NCI-H2171 (cell line): Measurements from ENCODE around the gene PSMA6.
"Not testable (repeated sequence)": the region's sequence is repeated elsewhere in the genome, so short reads cannot be mapped to it uniquely, and the experiment has no call there.

ENCODE experiments used
- DNase-seq: peaks from one replicate; lab custom pipeline; 2025; lab: John Stamatoyannopoulos, UW

The PSMA6 gene

DNA sequence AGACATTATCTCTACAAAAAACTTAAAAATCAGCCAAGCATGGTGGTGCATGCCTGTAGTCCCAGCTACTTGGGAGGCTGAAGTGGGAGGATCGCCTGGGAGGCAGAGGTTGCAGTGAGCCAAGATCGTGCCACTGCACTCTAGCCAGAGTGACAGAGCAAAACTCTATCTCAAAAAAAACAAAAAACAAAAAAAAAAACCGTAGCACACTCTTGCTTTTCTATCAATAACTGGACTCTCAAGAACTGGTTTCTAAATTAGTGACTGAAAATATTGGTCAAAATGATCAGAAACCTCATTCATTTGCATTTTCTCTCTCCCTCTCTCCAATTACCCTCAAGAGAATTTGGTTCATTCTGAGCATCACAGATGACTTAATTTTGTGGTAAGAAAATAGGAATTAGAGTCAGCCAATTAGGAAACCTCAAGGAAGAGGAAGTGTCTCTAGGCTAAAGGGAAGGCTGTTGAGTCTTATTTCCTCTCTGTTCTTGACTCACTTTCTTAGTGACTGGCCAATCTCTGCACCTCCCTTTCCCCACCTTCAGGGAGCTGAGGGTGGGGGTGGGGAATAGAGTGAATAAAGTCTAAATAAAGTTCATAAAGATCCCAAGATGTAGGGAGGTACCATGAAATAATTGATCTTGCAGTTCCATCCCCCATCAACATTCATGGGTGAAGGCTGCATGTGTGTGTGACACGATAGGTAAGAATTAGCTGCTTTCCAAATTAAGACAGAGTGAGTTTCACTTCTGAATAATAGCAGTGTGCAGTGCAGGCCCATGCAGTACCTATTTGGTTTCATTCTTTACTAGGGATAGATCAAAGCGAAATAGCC is 6.8 kb upstream of the PSMA6 start:
- no peak for DNase-seq

DNA sequence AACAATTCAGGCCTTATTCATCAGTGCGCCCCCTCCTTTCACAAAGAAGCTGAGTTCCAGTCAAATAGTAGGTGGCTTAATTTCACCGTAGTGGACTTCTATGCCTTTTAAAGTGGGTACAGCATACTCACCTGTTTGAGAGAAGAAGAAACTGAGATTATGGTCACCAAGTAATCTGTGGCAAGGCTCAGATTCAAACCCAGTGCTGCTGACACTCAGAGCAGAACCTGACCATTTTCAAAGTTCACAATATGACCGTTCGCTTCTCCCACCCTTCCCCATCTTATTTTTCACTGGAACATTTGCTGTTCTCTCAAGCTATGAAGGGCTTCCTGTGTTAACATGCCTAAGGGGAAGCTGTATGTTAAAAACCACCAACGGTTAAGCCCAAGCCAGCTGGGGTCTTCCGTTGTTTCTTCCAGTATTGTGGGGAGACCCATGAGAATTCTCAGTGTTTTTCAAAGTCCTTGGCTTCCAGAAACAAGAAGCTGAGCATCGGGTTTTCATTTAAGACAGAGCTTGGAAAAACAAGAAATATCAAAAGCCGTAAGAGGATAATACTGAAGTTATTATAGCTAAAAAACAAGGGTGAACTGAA is 6.1 kb upstream of the PSMA6 start:
- no peak for DNase-seq

DNA sequence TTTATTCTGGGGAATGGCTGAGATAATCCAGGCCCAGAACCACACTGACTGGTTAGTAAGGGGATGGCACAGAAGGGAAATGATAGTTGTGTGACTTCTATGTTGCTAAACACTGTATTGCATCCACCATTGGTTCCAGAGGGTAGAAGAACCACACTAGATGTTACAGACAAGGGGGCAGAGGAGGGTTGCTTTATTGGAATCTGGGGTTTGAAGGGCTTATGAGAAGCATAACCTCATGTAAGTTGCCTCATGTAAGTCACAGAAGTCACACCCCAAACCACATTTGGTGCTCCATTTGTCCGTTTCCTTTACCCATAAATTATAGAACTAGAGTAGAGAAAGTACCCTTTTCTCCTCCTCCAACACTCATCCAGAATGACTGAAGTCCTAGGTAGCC is 5.5 kb upstream of the PSMA6 start:
- no peak for DNase-seq

DNA sequence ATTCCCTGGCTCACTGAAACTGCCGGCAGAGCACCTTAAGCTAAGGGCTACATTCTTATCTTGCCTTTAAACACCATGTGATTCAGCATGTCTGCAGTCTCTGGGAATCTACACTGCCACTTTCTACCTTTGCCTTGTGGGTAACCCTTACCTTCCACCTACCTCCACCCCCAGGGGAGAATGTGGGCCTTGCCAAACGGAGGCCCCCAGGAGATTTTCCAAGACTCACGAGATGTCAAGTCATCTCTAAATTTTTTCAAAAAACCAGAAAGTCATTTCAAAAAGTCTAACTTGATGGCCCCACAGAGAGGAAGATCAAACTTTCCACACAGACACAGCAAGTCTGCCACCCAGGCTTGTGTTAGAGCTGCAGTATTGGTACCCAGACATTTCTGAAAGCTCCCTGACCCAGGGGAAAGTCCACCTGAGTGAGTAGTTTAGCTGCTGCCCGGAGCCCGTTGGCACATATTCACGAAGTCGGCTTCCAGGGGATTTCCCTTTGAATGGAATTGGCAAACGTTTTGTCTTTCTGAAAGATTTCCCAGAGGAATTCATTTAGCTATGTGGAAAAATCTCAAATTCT is 4.7 kb upstream of the PSMA6 start:
- DNase-seq: no peak

DNA sequence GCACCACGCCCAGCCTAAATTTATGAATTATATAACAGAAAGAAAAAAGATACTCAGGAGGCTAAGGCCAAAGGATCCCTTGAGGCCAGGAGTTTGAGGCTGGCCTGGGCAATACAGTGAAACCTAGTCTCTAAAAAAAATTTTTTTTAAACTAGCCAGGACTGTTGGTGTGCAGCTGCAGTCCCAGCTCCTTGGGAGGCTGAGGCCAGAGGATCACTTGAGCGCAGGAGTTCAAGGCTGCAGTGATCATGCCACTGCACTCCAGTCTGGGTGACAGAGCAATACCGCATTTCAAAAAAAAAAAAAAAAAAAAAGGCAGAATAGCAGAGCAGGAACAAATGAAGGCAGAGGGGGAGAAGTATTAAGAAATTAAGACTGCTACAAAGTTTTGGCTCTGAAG is 2.6 kb upstream of the PSMA6 start:
- DNase-seq: no peak

DNA sequence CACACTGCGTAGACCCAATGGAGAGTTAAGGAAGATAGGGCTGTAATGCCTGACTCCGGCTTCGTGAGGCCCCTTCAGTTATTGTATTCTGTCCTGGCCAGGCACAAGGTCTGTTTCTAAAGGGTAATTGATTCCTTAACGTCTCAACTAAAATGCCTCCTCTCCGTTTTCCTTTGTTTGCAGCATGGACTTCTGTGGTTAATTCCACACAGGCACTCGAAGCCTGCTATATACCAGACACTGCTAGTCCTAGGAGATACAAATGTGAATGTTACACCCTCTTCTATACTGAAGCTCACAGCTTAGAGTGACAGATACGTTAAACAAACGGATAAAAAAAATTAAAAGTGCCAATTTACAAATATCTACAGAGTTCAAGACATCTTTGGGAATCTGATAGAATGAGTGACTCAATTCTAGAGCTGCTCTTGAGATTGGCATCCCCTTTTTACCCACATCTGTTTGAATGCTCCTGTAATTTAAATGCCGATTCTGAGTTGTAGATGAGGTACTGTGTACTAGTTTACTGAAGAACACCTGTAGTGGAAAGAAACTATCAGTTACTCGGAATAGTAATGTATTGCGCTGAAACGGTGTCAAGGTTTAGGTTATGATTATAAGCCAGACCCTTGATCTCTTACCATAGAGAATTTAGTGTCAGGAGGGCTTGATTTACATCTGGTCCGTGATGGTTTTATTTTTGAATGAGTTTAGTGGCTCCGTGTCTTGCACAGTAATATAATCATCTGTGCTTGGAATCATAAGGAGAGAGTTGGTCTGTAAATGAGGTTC is 784 bp downstream of the PSMA6 start:
- no peak for DNase-seq

DNA sequence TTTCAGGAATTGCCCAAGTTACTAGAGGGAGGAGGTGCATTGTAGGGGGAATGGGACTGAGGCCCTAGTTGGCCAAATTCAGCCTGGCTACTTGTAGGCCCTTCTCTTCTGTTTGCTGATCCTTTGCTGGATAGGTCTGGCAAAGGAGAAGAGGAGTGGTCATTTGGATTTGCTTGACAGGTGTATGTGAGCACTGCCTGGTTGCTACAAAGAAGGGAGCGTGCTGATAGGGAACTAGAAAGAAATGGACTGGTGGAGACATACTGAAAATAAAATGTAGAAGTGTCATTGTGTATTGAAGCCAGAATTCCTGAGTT is 3.6 kb downstream of the PSMA6 start:
- no peak for DNase-seq

DNA sequence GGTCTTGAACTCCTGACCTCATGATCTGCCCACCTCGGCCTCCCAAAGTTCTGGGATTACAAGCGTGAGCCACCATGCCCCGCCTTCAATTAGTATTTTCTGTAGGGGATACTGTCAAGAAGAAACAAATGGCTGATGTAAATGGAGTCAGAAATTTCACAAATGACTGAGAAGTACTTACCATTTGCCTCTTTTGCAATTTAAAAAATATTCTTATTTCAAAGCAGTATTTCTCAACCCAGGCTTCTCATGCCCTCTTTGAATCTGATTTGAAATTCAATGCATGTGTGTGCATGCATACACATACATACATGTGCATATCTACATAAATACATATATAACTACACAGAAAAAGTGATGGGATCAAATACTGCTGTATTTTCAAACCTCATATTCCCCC is 4.4 kb downstream of the PSMA6 start:
- DNase-seq: no peak

DNA sequence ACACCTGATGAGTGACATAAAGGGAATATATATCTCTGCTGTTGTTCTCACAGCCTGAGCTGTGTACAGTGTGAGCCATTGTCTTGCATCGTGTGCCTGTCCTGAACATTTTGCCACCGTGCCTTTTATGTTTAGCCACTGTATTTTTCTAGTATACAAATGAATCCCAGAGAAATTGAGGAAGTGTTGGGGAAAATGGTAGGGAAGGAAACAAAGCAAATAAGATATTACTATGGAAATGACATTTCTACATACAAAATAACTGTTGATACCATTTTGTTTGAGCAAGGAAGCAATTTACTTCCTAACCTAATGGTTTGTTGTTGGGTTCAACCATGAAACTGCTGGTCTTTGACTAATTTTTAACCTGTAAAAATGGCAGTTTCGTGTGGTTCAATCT is 5.5 kb downstream of the PSMA6 start:
- no peak for DNase-seq

DNA sequence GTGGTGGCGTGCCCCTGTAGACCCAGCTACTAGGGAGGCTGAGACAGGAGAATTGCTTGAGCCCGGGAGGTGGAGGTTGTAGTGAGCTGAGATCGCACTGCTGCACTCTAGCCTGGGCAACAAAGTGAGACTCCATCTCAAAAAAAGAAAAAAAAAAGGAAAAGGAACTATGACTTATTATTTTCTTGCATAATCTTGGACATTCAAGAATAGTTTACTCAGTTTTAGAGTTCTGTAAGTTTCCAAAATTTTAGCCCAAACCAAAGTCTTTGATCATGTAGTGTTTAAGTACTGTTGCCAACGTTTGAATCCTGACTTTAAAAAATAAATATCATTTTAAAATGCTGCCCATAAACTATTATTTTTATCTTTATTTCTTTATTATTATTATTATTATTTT is 6.2 kb downstream of the PSMA6 start:
- DNase-seq: no peak

DNA sequence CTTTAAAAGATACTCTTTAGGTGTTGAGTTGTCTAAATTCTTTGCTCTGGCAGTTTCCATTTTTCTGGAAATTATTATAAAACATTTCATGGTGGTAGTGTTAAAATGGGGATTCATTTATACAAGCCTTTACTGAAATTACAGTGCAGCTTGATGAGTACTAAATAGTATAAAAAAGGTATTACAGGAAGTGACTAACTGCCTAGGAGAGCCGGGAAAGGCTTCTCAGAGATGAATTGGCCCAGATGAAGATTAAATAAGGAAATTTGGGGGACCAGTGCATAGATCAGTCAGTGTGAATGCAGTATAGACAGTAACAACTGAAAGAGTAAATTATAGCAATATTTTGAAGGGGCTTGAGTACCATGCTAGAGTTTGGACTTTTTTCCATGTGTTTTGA is 7.5 kb downstream of the PSMA6 start:
- DNase-seq: no peak

DNA sequence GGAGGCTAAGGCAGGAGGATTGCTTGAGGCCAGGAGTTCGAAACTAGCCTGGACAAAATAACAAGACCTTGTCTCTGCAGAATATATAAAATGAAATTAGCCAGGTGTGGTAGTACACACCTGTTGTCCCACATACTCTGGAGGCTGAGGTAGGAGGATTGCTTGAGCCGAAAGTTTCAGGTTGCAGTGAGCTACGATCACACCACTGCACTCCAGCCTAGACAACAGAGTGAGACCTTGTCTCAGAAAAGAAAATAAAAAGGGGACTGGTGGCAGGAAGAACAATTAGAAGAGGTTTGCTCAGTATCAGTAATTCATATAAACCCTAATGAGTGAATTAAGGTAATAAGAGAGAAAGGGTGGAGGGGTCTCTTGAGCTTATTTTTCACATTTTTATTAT is 8.0 kb downstream of the PSMA6 start:
- no peak for DNase-seq

DNA sequence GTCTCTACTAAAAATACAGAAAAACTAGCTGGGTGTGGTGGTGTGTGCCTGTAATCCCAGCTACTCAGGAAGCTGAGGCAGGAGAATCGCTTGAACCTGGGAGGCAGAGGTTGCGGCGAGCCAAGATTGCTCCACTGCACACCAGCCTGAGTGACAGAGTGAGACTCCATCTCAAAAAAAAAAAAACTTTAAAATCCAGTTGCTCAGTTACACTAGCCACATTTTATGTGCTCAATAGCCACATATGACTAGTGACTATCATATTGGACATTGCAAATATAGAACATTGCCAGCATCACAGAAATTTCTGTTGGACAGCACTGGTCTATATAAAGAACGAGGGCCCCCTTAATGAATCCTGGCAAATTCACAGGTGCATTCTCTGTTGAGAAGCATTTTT is 9.2 kb downstream of the PSMA6 start:
- DNase-seq: not testable (repeated sequence)

DNA sequence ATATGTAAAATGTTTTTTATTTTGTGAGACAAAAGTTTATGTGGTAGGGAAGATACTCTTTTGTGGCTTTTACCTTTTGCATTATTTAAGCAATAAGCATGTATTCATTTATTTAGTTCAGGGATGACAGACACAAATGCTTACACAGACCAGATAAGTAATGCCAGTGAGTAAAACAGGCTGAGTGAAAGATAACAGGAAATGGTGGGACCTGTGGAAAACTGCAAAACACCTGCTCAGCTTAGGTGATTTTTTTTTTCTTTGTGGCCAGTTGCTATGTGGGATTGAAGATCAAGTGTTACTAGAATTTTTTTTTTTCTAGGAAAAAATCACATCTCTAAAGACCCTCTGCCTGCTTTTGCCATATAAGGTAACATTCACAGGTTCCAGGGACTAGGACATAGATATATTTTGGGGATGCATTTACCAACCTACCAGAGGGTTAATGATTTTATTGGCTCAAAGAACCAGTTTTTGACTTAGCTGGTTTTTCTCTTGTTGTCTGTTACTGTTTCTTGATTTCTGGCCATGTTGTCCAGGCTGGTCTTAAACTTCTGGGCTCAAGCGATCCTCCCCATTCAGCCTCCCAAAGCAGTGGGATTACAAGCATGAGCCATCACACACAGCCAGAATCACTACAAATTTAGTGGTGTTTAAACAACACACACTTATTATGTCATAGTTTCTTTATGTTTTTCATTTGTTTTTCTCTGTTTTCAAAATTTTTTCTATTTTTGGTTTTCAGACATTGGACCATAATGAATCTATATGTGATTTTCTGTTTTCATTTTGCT is 9.8 kb downstream of the PSMA6 start:
- no peak for DNase-seq

DNA sequence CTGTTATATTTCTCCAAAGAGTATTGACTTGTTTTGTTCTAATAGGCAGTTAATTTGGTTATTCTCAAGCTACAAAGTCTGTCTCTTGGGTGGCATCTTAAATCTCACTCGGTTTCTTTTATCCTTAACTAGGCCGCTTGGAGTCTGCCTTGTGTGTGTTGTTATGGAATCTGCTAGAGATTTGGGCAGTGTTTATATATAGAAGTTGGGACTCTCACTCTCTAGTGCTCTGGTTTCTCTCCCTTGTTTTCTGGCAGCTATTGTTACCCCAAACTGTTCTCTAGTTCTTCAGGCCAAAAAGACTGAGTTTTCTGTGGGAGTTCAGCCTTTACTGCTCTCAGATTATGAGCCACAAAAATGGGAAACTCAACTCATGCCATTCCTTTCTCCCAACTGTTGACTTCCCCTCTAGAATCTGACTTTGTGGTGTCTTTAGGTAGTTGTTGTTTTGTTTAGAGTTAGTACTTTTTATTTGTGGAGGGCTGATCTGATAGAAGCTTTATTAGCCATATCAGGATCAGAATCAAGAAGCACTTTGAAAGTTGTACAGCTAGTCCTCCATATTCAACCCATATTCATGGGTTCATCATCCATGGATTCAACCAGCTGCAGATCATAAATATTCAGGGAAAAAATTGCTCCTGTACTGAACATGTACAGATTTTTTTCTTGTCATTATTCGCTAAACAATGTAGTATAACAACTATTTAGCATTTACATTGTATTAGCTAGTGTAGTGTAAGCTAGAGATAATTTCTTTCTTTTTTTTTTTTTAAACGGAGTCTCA is 11.2 kb downstream of the PSMA6 start:
- no peak for DNase-seq

DNA sequence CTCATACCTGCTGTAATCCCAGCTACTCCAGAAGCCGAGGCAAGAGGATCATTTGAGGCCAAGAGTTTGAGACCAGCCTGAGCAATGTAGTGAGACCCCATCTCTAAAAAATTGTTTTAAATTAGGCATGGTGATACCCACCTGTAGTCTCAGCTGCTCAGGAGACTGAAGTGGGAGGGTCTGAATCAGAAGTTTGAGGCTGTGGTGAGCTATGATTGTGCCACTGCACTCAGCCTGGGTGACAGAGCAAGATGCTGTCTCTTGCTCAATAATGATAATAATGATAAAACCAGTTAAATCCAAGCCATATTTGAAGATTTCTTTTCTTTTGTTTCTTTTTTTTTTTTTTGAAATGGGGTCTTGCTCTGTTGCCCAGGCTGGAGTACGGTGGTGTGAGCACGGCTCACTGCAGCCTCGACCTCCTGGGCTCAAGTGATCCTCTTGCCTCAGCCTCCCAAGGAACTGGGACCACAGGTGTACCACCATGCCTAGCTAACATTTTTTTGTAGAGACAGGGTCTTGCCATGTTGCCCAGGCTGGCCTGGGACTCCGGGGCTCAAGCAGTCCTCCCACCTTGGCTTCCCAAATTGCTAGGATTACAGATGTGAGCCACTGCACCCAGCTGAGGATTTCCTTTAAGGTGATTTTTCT is 12.8 kb downstream of the PSMA6 start:
- no peak for DNase-seq

DNA sequence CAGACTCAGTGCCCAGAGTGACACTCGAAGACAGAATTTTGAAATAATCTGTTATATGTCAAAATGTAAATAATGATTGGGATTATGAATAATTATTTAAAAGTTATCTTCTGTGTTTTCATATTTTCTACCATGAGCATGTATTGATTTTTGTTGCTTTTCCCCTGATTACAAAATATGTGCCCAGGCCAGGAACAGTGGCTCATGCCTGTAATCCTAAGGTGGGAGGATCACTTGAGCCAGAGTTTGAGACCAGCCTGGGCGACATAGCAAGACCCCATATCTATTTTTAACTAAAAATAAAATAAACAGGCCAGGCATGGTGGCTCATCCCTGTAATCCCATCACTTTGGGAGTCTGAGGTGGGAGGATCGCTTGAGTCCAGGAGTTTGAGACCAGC is 13.5 kb downstream of the PSMA6 start:
- DNase-seq: no peak

DNA sequence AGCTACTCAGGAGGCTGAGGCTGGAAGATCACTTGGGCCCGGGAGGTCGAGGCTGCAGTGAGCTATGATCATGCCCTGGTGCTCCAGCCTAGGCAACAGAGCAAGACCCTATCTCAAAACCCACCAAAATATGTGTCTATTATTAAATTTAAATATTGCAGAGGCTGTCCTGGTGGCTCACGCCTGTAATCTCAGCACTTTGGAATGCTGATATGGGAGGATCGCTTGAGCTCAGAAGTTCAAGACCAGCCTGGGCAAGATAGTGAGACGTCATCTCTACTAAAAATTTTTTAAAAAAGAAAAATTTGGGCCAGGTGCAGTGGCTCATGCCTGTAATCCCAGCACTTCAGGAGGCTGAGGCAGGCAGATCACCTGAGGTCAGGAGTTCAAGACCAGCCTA is 13.9 kb downstream of the PSMA6 start:
- DNase-seq: no peak

DNA sequence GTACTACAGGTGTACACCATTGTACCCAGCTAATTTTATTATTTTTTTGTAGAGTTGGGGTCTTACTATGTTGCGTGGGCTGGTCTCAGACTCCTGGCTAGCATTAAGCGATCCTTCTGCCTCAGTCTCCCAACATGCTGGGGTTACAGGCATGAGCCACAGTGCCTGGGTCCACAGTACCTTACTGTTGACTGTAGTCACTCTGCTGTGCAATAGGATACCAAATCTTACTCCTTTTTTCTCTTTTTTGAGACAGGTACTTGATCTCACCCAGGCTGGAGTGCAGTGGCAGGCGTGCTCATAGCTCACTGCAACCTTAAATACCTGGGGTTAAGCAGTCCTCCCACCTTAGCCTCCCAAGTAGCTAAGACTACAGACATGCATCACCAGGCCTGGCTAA is 25.6 kb downstream of the PSMA6 start:
- no peak for DNase-seq

DNA sequence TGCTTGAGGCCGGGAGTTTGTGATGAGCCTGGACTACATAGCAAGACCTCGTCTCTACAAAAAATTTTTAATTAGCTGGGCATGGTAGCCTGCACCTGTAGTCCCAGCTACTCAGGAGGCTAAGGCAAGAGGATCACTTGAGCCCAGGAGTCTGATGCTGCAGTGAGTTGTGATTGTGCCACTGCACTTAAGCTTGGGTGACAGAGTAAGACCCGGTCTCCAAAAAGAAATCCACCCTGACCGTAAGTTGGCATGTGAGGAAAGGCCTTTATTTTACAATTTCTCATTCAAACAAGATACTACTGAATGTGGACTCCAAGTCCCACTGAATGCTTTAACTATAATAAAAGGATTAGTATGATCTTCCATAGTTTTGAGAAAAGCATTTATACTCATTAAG is 27.3 kb downstream of the PSMA6 start:
- DNase-seq: no peak

DNA sequence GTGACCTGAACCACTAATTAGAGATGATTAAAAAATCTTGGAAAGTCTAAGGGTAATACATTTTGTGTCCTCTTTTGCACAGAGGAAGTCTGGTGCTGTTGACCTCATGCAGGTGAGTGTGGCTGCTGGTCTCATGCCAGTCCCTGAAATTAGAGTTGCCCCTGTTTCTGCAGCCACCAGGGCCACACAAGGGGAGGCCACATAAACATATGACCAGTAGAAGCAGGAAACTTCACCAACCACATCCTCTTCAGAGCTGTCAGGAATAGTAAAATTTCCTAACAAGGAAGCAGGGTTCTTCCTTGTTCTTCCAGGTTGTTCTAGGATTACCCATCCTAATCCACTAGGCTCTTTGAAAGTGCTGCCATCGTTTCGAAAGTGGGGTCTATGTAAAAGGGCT is 28.3 kb downstream of the PSMA6 start:
- DNase-seq: no peak
